ENCODE measurements around the gene SSR3.

DNA sequence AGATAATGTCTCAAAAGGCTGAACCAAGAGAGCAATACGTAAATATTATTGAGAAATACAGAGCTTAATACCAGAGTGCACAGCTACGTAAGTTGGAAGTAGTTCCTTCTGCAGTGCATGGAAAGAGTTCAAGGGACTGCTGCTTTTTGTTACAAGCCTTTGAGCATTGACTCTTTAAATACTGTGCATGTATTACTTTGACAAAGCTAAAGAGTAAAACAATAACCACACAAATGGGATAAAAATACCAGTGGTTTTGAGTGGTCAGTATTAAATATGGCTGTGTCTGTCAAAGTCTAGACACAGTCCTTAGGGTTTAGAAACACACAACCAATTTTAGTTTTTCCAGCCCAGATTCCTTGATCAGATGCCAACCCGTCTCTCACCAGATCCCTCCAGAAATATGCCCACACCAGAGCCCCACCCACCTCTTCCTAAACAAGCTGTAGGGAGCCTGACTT is 62.1 kb downstream of the SSR3 start:
- TF ChIP-seq, protein P1, sequence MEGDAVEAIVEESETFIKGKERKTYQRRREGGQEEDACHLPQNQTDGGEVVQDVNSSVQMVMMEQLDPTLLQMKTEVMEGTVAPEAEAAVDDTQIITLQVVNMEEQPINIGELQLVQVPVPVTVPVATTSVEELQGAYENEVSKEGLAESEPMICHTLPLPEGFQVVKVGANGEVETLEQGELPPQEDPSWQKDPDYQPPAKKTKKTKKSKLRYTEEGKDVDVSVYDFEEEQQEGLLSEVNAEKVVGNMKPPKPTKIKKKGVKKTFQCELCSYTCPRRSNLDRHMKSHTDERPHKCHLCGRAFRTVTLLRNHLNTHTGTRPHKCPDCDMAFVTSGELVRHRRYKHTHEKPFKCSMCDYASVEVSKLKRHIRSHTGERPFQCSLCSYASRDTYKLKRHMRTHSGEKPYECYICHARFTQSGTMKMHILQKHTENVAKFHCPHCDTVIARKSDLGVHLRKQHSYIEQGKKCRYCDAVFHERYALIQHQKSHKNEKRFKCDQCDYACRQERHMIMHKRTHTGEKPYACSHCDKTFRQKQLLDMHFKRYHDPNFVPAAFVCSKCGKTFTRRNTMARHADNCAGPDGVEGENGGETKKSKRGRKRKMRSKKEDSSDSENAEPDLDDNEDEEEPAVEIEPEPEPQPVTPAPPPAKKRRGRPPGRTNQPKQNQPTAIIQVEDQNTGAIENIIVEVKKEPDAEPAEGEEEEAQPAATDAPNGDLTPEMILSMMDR (IDR thresholded peaks at IDR 0.05), result no peak
- no peak for TF ChIP-seq ZFX (IDR thresholded peaks at IDR 0.05; ENCODE audit: borderline replicate concordance)
